Trophoblast cell (in vitro differentiated cells and primary cell): ENCODE data around the gene PDCD2L.
"Not testable (repeated sequence)": the region's sequence is repeated elsewhere in the genome, so short reads cannot be mapped to it uniquely, and the experiment has no call there.

ENCODE experiments used
- DNase-seq, 2 donors: peaks; one replicate each; pipeline ENCODE4 v3.0.0-alpha.2; 2016
- H2AFZ ChIP-seq: 2 replicates; pipeline ENCODE4 v1.6.1; 2013; ENCODE audit warnings: low read length, moderate library complexity, mild to moderate bottlenecking; ENCODE audit not compliant: insufficient read depth, poor library complexity
- H2AK5ac ChIP-seq: 2 replicates; pipeline ENCODE4 v1.6.1; 2013; ENCODE audit warnings: mild to moderate bottlenecking, low read length
- H2BK120ac ChIP-seq: 2 replicates; pipeline ENCODE4 v1.6.1; 2013; ENCODE audit warnings: low read length, mild to moderate bottlenecking, moderate library complexity; ENCODE audit not compliant: insufficient read depth, poor library complexity
- H2BK12ac ChIP-seq: 2 replicates; pipeline ENCODE4 v1.6.1; 2013; ENCODE audit warnings: mild to moderate bottlenecking, low read length, moderate library complexity
- H2BK5ac ChIP-seq: 2 replicates; pipeline ENCODE4 v1.6.1; 2013; ENCODE audit warnings: low read length, low read depth, moderate library complexity, mild to moderate bottlenecking; ENCODE audit not compliant: poor library complexity
- H3K14ac ChIP-seq: 2 replicates; pipeline ENCODE4 v1.6.1; 2013; ENCODE audit warnings: mild to moderate bottlenecking, low read length
- H3K18ac ChIP-seq: 2 replicates; pipeline ENCODE4 v1.6.1; 2013; ENCODE audit warnings: mild to moderate bottlenecking, low read length
- H3K23ac ChIP-seq: 2 replicates; pipeline ENCODE4 v1.6.1; 2013; ENCODE audit warnings: low read length
- H3K27ac ChIP-seq: 2 replicates; pipeline ENCODE4 v1.5.1; 2013; ENCODE audit warnings: low read depth, mild to moderate bottlenecking, inconsistent platforms, low read length, moderate library complexity
- H3K27me3 ChIP-seq: 2 replicates; pipeline ENCODE4 v1.6.1; 2013; ENCODE audit warnings: inconsistent platforms, mild to moderate bottlenecking, low read length, moderate library complexity; ENCODE audit not compliant: insufficient read depth
- H3K36me3 ChIP-seq, 2 experiments: 1 replicate in 1 of 2; 2 replicates in 1 of 2; pipeline ENCODE4 v1.6.1; 2013; ENCODE audit warnings: low read length in 2 of 2, mild to moderate bottlenecking in 2 of 2, moderate library complexity in 1 of 2; ENCODE audit not compliant: insufficient read depth in 2 of 2, control insufficient read depth in 1 of 2
- H3K4ac ChIP-seq: 2 replicates; pipeline ENCODE4 v1.6.1; 2013; ENCODE audit warnings: low read depth, mild to moderate bottlenecking, low read length, moderate library complexity
- H3K4me1 ChIP-seq, 2 experiments: 1 replicate in 1 of 2; 2 replicates in 1 of 2; pipeline ENCODE4 v1.6.1; 2013; ENCODE audit warnings: low read length in 2 of 2, mild to moderate bottlenecking in 2 of 2, moderate library complexity in 1 of 2; ENCODE audit not compliant: insufficient read depth in 2 of 2, control insufficient read depth in 1 of 2
- H3K4me2 ChIP-seq: 2 replicates; pipeline ENCODE4 v1.6.1; 2013; ENCODE audit warnings: inconsistent platforms, mild to moderate bottlenecking, low read length, moderate library complexity
- H3K4me3 ChIP-seq: 2 replicates; pipeline ENCODE4 v1.5.1; 2013; ENCODE audit warnings: mild to moderate bottlenecking, low read depth, low read length, inconsistent platforms
- H3K79me1 ChIP-seq: one replicate; pipeline ENCODE4 v1.6.1; 2013; ENCODE audit warnings: low read length
- H3K79me2 ChIP-seq: 2 replicates; pipeline ENCODE4 v1.6.1; 2013; ENCODE audit warnings: low read length, mild to moderate bottlenecking; ENCODE audit not compliant: control insufficient read depth, insufficient read depth, poor library complexity
- H3K9ac ChIP-seq: 2 replicates; pipeline ENCODE4 v1.6.1; 2013; ENCODE audit warnings: mild to moderate bottlenecking, low read length
- H3K9me3 ChIP-seq: 2 replicates; pipeline ENCODE4 v1.6.1; 2013; ENCODE audit warnings: low read depth, mild to moderate bottlenecking, control low read depth, inconsistent platforms, low read length; ENCODE audit not compliant: insufficient read depth
- H4K12ac ChIP-seq: 2 replicates; pipeline ENCODE4 v1.6.1; 2013; ENCODE audit warnings: low read depth, mild to moderate bottlenecking, low read length, moderate library complexity
- H4K8ac ChIP-seq: 2 replicates; pipeline ENCODE4 v1.6.1; 2013; ENCODE audit warnings: low read depth, mild to moderate bottlenecking, low read length, moderate library complexity
- H4K91ac ChIP-seq: one replicate; pipeline ENCODE4 v1.6.1; 2013; ENCODE audit warnings: low read depth, mild to moderate bottlenecking, low read length, moderate library complexity
- WGBS: extraction: QIAGEN DNeasy Blood & Tissue Kit; methylation state at CpG from one replicate; pipeline ENCODE4 v1.1.7; 2013; ENCODE audit warnings: missing lambda C conversion rate; ENCODE audit not compliant: insufficient read length, insufficient coverage; ENCODE audit errors: extremely low coverage; 5-methylcytosine and 5-hydroxymethylcytosine counted together

PDCD2L gene

GRCh38 chr19:34459614-34460013 lies 55.4 kb downstream of the PDCD2L start:
- no peak overlapping the region for H2AK5ac ChIP-seq
- no peak overlapping the region for H3K14ac ChIP-seq
- no peak overlapping the region for H3K4me3 ChIP-seq
- DNase-seq = peak in 1 of 2 donors; percentile 48
- H3K4me1 ChIP-seq = peaks cover 3 to 5% of the 10 kb centered on the region in 2 experiments
- H2BK120ac ChIP-seq = no peak overlapping the region
- H3K4ac ChIP-seq = no peak overlapping the region
- H4K91ac ChIP-seq = no peak overlapping the region
- H3K27ac ChIP-seq = no peak overlapping the region
- H3K9ac ChIP-seq = no peak overlapping the region
- H3K36me3 ChIP-seq = peaks cover 15 to 46% of the 10 kb centered on the region in 2 experiments
- no peak overlapping the region for H3K4me2 ChIP-seq
- H3K79me2 ChIP-seq = no peaks in the 10 kb centered on the region
- no peaks in the 10 kb centered on the region for H3K79me1 ChIP-seq
- WGBS = no CpG with 5 or more reads among the region's 2 CpGs
- no peak overlapping the region for H3K18ac ChIP-seq
- no peaks in the 10 kb centered on the region for H3K9me3 ChIP-seq
- no peaks in the 10 kb centered on the region for H3K27me3 ChIP-seq
- H3K23ac ChIP-seq = no peak overlapping the region
- no peak overlapping the region for H2BK12ac ChIP-seq
- H2BK5ac ChIP-seq = no peak overlapping the region
- H4K12ac ChIP-seq = no peak overlapping the region
- H4K8ac ChIP-seq = no peak overlapping the region
- H2AFZ ChIP-seq = no peak overlapping the region

DNA sequence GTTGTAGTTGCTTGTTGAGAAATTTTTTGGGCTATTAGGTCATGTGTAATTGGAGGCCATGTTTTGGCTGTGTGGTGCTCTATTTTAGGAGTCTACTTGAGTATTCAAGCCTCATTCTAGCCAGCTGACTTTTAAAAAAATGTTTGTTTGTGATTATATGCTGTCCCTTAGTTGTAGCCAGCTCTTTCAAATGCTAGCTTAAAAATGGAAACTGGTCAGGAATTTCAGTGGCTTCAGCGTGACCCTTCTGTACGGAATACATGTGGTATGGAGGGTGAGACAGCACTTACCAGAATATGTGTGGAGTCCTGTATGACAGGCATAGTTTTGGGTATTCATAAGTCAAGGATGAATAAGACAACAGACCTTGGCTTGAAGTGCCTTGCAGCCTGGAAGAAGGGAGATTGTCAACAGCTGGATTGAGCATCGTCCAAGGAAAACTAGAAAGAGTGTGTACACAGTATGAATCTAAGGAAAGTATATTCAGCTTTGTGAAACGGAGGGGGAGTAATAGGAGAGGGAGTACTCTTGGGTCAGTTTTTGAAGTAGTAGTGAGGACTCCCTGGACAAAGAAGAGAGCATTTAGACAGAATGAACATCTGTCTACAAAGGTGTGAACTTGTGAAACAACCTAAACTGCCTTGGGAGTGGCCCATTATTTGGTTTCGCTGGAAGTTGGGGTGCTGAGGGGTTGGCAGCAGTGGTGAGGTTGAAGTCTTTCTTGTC lies 57.3 kb downstream of the PDCD2L start:
- no peak for DNase-seq
- H2BK12ac ChIP-seq = no peak overlapping the region
- no peaks in the 10 kb centered on the region for H3K79me2 ChIP-seq
- no peak overlapping the region for H2BK5ac ChIP-seq
- H2AFZ ChIP-seq = no peak overlapping the region
- no peak overlapping the region for H3K23ac ChIP-seq
- H4K91ac ChIP-seq = no peak overlapping the region
- no peak overlapping the region for H4K8ac ChIP-seq
- WGBS = no CpG with 5 or more reads among the region's 5 CpGs
- peaks cover 3 to 5% of the 10 kb centered on the region in 2 experiments for H3K4me1 ChIP-seq
- H3K79me1 ChIP-seq = no peaks in the 10 kb centered on the region
- H3K4ac ChIP-seq = no peak overlapping the region
- H3K4me2 ChIP-seq = no peak overlapping the region
- H3K36me3 ChIP-seq = peaks cover 25 to 53% of the 10 kb centered on the region in 2 experiments
- no peaks in the 10 kb centered on the region for H3K9me3 ChIP-seq
- no peak overlapping the region for H3K4me3 ChIP-seq
- H3K27me3 ChIP-seq = no peaks in the 10 kb centered on the region
- no peak overlapping the region for H3K18ac ChIP-seq
- no peak overlapping the region for H2BK120ac ChIP-seq
- no peak overlapping the region for H4K12ac ChIP-seq
- no peak overlapping the region for H2AK5ac ChIP-seq
- no peak overlapping the region for H3K27ac ChIP-seq
- no peak overlapping the region for H3K14ac ChIP-seq
- no peak overlapping the region for H3K9ac ChIP-seq

DNA sequence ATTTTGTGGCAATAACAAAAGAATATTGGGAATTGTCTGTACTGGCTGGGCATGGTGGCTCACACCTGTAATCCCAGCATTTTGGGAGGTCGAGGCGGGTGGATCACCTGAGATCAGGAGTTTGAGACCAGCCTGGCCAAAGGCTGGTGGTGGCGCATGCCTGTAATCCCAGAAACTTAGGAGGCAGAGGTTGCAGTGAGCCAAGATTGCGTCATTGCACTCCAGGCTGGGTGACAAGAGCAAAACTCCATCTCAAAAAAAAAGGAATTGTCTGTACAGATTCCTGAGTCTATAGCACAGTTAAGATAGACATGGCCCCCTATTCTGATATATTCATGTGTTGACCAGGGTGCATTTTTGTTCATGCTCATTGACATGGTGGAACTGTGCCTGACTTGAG lies 60.6 kb downstream of the PDCD2L start:
- H2AK5ac ChIP-seq, H3K9me3 ChIP-seq, H4K12ac ChIP-seq, H3K79me2 ChIP-seq, H3K14ac ChIP-seq, H2BK120ac ChIP-seq, H3K18ac ChIP-seq, DNase-seq, H3K4me1 ChIP-seq, H3K9ac ChIP-seq, H3K4ac ChIP-seq, H3K27ac ChIP-seq, H4K91ac ChIP-seq, H2BK12ac ChIP-seq, H4K8ac ChIP-seq, H3K27me3 ChIP-seq, H3K23ac ChIP-seq, H3K79me1 ChIP-seq, H2AFZ ChIP-seq, H3K4me3 ChIP-seq, H2BK5ac ChIP-seq, H3K4me2 ChIP-seq: not testable (repeated sequence)
- WGBS = no CpG with 5 or more reads among the region's 4 CpGs
- peaks cover 34 to 58% of the 10 kb centered on the region in 2 experiments for H3K36me3 ChIP-seq

- no peak overlapping the region for H2AFZ ChIP-seq
- no peak overlapping the region for H4K8ac ChIP-seq
- no peak for DNase-seq
These were observed 64.2 kb downstream of the PDCD2L start for GRCh38 chr19:34468409-34468808.

More at GRCh38 chr19:34468409-34468808, 64.2 kb downstream of the PDCD2L start:
- Histone ChIP-seq H4K91ac (no peak overlapping the region), H3K9ac (no peak overlapping the region), H3K79me1 (no peaks in the 10 kb centered on the region), H3K14ac (no peak overlapping the region), H3K4me2 (no peak overlapping the region), H3K18ac (no peak overlapping the region), H4K12ac (no peak overlapping the region), H3K79me2 (no peaks in the 10 kb centered on the region), H2BK120ac (no peak overlapping the region), H3K23ac (no peak overlapping the region), H2AK5ac (no peak overlapping the region), H3K27me3 (no peaks in the 10 kb centered on the region), H3K9me3 (no peaks in the 10 kb centered on the region), H3K36me3 (peaks cover 36 to 58% of the 10 kb centered on the region in 2 experiments), H3K27ac (no peak overlapping the region), H2BK5ac (no peak overlapping the region), H3K4me3 (no peak overlapping the region), H3K4ac (no peak overlapping the region), H2BK12ac (no peak overlapping the region), H3K4me1 (no peaks in the 10 kb centered on the region)
- WGBS = no CpG with 5 or more reads among the region's 1 CpG
